Parathyroid adenoma (tissue), 2 donors: ENCODE measurements around the gene ORMDL1.

Experiments
- H2AFZ ChIP-seq: fragments of 300-600 bp; sonication (generic); one replicate; pipeline ENCODE4 v1.7.0; 2017; ENCODE audit warnings: antibody characterized with exemption, mild to moderate bottlenecking
- H3K27ac ChIP-seq: fragments of 300-600 bp; sonication (generic); one replicate; pipeline ENCODE4 v1.7.0; 2017
- H3K27me3 ChIP-seq: fragments of 300-600 bp; sonication (generic); one replicate; pipeline ENCODE4 v1.7.0; 2017; ENCODE audit warnings: low read length; ENCODE audit not compliant: control insufficient read depth, insufficient read depth
- H3K36me3 ChIP-seq: fragments of 300-600 bp; sonication (generic); one replicate; pipeline ENCODE4 v1.7.0; 2017; ENCODE audit warnings: low read length; ENCODE audit not compliant: control insufficient read depth, insufficient read depth
- H3K4me1 ChIP-seq: fragments of 300-600 bp; sonication (generic); one replicate; pipeline ENCODE4 v1.7.0; 2017; ENCODE audit warnings: control low read depth
- H3K4me2 ChIP-seq: fragments of 300-600 bp; sonication (generic); one replicate; pipeline ENCODE4 v1.7.0; 2017; ENCODE audit warnings: low read length
- H3K4me3 ChIP-seq: fragments of 300-600 bp; sonication (generic); one replicate; pipeline ENCODE4 v1.7.0; 2017; ENCODE audit warnings: low read depth, low read length
- H3K79me2 ChIP-seq: fragments of 300-600 bp; sonication (generic); one replicate; pipeline ENCODE4 v1.7.0; 2017; ENCODE audit warnings: control low read depth
- H3K9ac ChIP-seq: fragments of 300-600 bp; sonication (generic); one replicate; pipeline ENCODE4 v1.7.0; 2017; ENCODE audit warnings: mild to moderate bottlenecking
- H3K9me3 ChIP-seq: fragments of 300-600 bp; sonication (generic); one replicate; pipeline ENCODE4 v1.7.0; 2017; ENCODE audit warnings: low read length; ENCODE audit not compliant: control insufficient read depth
- CTCF ChIP-seq: fragments of 300-600 bp; sonication (generic); IDR thresholded peaks from one replicate; pipeline ENCODE4 v1.7.0; 2017; ENCODE audit warnings: antibody characterized with exemption, mild to moderate bottlenecking
- donor health status: primary hyperparathyroidism.

ORMDL1 gene

GRCh38 chr2:189803431-189803830 is 19.3 kb upstream of the ORMDL1 start:
- TF ChIP-seq CTCF = no peak
- no peaks in the 10 kb centered on the region for H3K4me1 ChIP-seq
- H3K9ac ChIP-seq = no peak overlapping the region
- no peak overlapping the region for H2AFZ ChIP-seq
- H3K9me3 ChIP-seq = no peaks in the 10 kb centered on the region
- no peak overlapping the region for H3K27ac ChIP-seq
- no peak overlapping the region for H3K4me2 ChIP-seq
- no peaks in the 10 kb centered on the region for H3K27me3 ChIP-seq
- peaks cover 3% of the 10 kb centered on the region for H3K36me3 ChIP-seq
- H3K4me3 ChIP-seq = no peak overlapping the region
- no peaks in the 10 kb centered on the region for H3K79me2 ChIP-seq

- H3K27ac ChIP-seq = no peak overlapping the region
- H3K9me3 ChIP-seq = no peaks in the 10 kb centered on the region
- H3K4me1 ChIP-seq = no peaks in the 10 kb centered on the region
- H3K4me2 ChIP-seq = no peak overlapping the region
- no peaks in the 10 kb centered on the region for H3K79me2 ChIP-seq
- no peak overlapping the region for H2AFZ ChIP-seq
- H3K4me3 ChIP-seq = no peak overlapping the region
- no peak for TF ChIP-seq CTCF
- H3K36me3 ChIP-seq = no peaks in the 10 kb centered on the region
- no peaks in the 10 kb centered on the region for H3K27me3 ChIP-seq
- H3K9ac ChIP-seq = no peak overlapping the region
These were observed 18.3 kb upstream of the ORMDL1 start for GRCh38 chr2:189802396-189802912.

GRCh38 chr2:189799531-189799930 is 15.4 kb upstream of the ORMDL1 start:
- no peak overlapping the region for H3K9ac ChIP-seq
- no peak for TF ChIP-seq CTCF
- no peak overlapping the region for H3K4me3 ChIP-seq
- H3K36me3 ChIP-seq = no peaks in the 10 kb centered on the region
- H3K79me2 ChIP-seq = no peaks in the 10 kb centered on the region
- H3K27ac ChIP-seq = no peak overlapping the region
- H2AFZ ChIP-seq = no peak overlapping the region
- H3K4me1 ChIP-seq = no peaks in the 10 kb centered on the region
- no peak overlapping the region for H3K4me2 ChIP-seq
- no peaks in the 10 kb centered on the region for H3K27me3 ChIP-seq
- no peaks in the 10 kb centered on the region for H3K9me3 ChIP-seq

GRCh38 chr2:189799030-189799331 is 14.8 kb upstream of the ORMDL1 start:
- H3K27ac ChIP-seq = no peak overlapping the region
- H3K4me3 ChIP-seq = no peak overlapping the region
- no peak overlapping the region for H2AFZ ChIP-seq

More at GRCh38 chr2:189799030-189799331, 14.8 kb upstream of the ORMDL1 start:
- Histone ChIP-seq H3K27me3 (no peaks in the 10 kb centered on the region), H3K9ac (no peak overlapping the region), H3K36me3 (no peaks in the 10 kb centered on the region), H3K4me2 (no peak overlapping the region), H3K79me2 (no peaks in the 10 kb centered on the region), H3K9me3 (no peaks in the 10 kb centered on the region), H3K4me1 (no peaks in the 10 kb centered on the region)
- TF ChIP-seq CTCF = no peak
